Measurements from ENCODE around the gene CARD9.
A peak's percentile ranks its signal among the peaks of the same experiment; 100 is the strongest.

Gene CARD9

DNA sequence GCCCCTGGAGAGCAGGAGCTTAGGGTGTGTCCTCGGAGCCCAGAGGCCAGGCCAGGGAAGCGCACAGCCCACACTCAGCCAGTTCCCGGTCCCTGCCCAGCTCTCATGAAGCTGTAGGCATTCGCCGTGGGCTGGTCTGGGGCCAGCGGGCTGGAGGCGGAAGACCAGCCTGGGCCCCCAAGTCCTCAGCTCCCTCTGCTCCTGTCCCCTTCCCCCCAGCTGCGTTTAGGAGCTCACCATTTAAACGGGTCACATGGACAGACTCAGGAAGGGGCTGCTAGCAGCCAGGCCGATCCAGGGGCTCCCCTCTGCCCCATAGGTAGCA, 27.4 kb downstream of the CARD9 start:
- no peaks in the 10 kb centered on the region for H3K36me3 ChIP-seq (ENCODE audit: insufficient read depth, low read length)
- H3K27ac ChIP-seq (ENCODE audit: low read depth, low read length) = 0 out of 2 replicates have a peak overlapping the region, but pooled peaks have one; percentile 35
- H3K79me2 ChIP-seq (ENCODE audit: control insufficient read depth, insufficient read depth, low read length, unreplicated experiment) = no peaks in the 10 kb centered on the region
- H2AFZ ChIP-seq (ENCODE audit: low read length, unreplicated experiment) = no peak overlapping the region
- no peaks in the 10 kb centered on the region for H3K27me3 ChIP-seq (ENCODE audit: insufficient read depth, low read length)
- peaks cover 21% of the 10 kb centered on the region for H3K4me1 ChIP-seq (ENCODE audit: control insufficient read depth, insufficient read depth, low read length, unreplicated experiment)
- peak overlapping the region; percentile 62 for H3K4me3 ChIP-seq (ENCODE audit: low read depth, low read length)

DNA sequence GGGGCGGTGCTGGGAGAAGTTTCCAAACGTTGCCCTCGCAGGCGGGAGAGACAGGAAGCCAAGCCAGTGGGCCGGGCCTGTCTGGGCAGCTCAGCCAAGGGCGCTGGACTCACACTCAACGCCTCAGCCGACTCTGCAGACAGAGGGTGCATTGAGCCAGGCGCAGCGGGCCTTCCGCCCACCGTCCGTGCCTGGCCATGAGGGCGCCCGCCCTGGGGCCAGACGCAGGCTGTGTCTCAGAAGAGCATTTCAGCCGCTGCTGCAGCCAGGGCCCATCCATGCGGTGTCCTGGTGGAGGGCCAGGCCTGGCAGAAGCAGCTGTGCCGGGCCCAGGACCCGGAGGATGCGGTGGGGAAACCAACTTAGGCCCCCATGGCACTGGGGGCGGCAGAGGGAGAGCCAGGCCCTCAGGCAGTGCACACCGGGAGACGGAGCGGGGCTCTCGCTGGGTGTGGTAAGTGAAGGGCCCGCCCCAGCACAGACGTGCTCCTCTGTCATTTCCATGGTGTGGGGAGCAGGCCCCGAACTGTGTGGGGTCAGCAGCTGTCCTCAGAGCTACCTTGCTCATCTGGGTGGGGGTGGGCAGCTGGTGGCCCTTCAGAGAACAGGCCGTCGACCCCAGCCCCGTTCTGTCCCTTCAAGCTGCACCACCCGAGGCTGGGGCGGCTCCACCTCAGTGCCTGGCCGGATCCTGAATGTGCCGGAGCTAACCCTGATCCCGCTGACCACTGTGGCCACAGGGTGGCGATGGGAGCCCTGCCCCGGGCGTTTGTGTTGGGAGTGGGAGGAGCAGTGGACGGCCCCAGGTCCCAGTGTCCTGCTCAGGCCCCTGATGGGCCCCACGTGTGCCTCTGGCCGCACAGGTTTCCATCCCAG, 27.9 kb downstream of the CARD9 start:
- H3K4me3 ChIP-seq (ENCODE audit: low read depth, low read length) = peak overlapping the region; percentile 62
- H2AFZ ChIP-seq (ENCODE audit: low read length, unreplicated experiment) = no peak overlapping the region
- H3K27ac ChIP-seq (ENCODE audit: low read depth, low read length) = peak overlapping the region; percentile 35; the same call in 1 of the 2 replicates
- H3K4me1 ChIP-seq (ENCODE audit: control insufficient read depth, insufficient read depth, low read length, unreplicated experiment) = peaks cover 21% of the 10 kb centered on the region
- H3K36me3 ChIP-seq (ENCODE audit: insufficient read depth, low read length) = no peaks in the 10 kb centered on the region
- H3K27me3 ChIP-seq (ENCODE audit: insufficient read depth, low read length) = no peaks in the 10 kb centered on the region
- no peaks in the 10 kb centered on the region for H3K79me2 ChIP-seq (ENCODE audit: control insufficient read depth, insufficient read depth, low read length, unreplicated experiment)

DNA sequence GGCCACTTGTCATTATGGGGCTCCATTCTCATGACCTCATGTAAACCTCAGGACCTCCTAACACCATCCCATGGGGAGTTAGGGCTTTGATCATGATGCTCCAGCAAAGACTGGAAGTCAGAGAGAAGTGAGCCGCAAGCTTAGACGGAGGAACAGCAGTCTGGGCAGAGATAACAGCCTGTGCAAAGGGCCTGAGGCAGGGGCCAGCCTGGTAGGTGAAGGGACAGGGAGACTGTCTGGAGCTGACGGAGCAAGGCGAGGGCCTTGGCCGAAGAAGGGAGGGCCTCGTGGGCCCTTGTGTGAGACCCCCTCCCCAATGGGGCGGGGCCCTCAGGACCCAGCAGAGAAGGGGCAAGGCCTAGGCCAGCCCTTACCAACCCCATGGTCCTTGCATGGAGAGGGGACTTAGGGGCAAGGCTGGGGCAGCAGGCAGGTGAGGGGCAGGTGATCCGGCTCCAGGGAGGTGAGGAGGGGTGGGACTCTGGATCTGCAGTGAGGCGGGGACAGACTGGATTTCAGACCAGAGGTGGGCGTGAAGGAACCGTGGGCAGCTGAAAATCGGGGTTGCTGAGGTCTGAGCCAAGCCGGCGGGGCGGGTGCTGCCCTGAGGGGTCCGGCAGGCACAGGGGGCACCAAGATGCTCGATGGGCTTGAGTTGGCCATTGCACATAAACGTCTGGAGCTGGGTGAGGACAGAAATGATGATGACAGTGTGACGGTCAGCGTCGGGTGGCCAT, 28.8 kb downstream of the CARD9 start:
- Histone ChIP-seq H2AFZ (ENCODE audit: low read length, unreplicated experiment) (no peak overlapping the region), H3K27me3 (ENCODE audit: insufficient read depth, low read length) (no peaks in the 10 kb centered on the region), H3K36me3 (ENCODE audit: insufficient read depth, low read length) (no peaks in the 10 kb centered on the region), H3K27ac (ENCODE audit: low read depth, low read length) (0 out of 2 replicates have a peak overlapping the region, but pooled peaks have one; percentile 12), H3K4me3 (ENCODE audit: low read depth, low read length) (no peak overlapping the region), H3K4me1 (ENCODE audit: control insufficient read depth, insufficient read depth, low read length, unreplicated experiment) (peaks cover 21% of the 10 kb centered on the region), H3K79me2 (ENCODE audit: control insufficient read depth, insufficient read depth, low read length, unreplicated experiment) (no peaks in the 10 kb centered on the region)

DNA sequence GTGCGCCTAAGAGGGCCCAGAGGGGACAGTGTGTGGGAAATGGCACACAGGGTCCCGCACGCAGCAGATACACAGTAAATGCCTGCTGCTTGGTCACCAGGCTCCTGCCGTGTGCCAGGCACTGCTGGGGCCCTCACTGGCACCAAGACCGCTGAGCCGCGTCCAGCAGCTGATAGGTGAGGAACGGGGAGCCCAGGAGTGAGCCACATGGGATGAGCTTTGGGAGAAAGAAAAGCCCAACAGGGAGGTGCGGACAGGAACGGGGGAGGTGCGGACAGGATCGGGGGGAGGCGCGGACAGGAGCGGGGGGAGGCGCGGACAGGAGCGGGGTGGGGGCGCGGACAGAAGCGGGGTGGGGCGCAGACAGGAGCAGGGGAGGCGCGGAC, 29.6 kb downstream of the CARD9 start:
- Histone ChIP-seq H3K36me3 (ENCODE audit: insufficient read depth, low read length) (no peaks in the 10 kb centered on the region), H3K79me2 (ENCODE audit: control insufficient read depth, insufficient read depth, low read length, unreplicated experiment) (no peaks in the 10 kb centered on the region), H3K4me1 (ENCODE audit: control insufficient read depth, insufficient read depth, low read length, unreplicated experiment) (peaks cover 21% of the 10 kb centered on the region), H3K27ac (ENCODE audit: low read depth, low read length) (no peak overlapping the region), H3K27me3 (ENCODE audit: insufficient read depth, low read length) (no peaks in the 10 kb centered on the region), H3K4me3 (ENCODE audit: low read depth, low read length) (no peak overlapping the region), H2AFZ (ENCODE audit: low read length, unreplicated experiment) (no peak overlapping the region)

- no peak overlapping the region for H2AFZ ChIP-seq (ENCODE audit: low read length, unreplicated experiment)
- no peak overlapping the region for H3K27ac ChIP-seq (ENCODE audit: low read depth, low read length)
- no peaks in the 10 kb centered on the region for H3K36me3 ChIP-seq (ENCODE audit: insufficient read depth, low read length)
Measured at GRCh38 chr9:136343121-136343883, 30.2 kb downstream of the CARD9 start.

GRCh38 chr9:136342181-136343120, 31.0 kb downstream of the CARD9 start:
- H3K79me2 ChIP-seq (ENCODE audit: control insufficient read depth, insufficient read depth, low read length, unreplicated experiment) = no peaks in the 10 kb centered on the region
- no peak overlapping the region for H2AFZ ChIP-seq (ENCODE audit: low read length, unreplicated experiment)
- H3K27me3 ChIP-seq (ENCODE audit: insufficient read depth, low read length) = no peaks in the 10 kb centered on the region
- peaks cover 21% of the 10 kb centered on the region for H3K4me1 ChIP-seq (ENCODE audit: control insufficient read depth, insufficient read depth, low read length, unreplicated experiment)
- no peaks in the 10 kb centered on the region for H3K36me3 ChIP-seq (ENCODE audit: insufficient read depth, low read length)
- no peak overlapping the region for H3K4me3 ChIP-seq (ENCODE audit: low read depth, low read length)
- H3K27ac ChIP-seq (ENCODE audit: low read depth, low read length) = no peak overlapping the region

More at GRCh38 chr9:136343121-136343883, 30.2 kb downstream of the CARD9 start:
- Histone ChIP-seq H3K27me3 (ENCODE audit: insufficient read depth, low read length) (no peaks in the 10 kb centered on the region), H3K4me1 (ENCODE audit: control insufficient read depth, insufficient read depth, low read length, unreplicated experiment) (peaks cover 21% of the 10 kb centered on the region), H3K79me2 (ENCODE audit: control insufficient read depth, insufficient read depth, low read length, unreplicated experiment) (no peaks in the 10 kb centered on the region), H3K4me3 (ENCODE audit: low read depth, low read length) (no peak overlapping the region)

DNA sequence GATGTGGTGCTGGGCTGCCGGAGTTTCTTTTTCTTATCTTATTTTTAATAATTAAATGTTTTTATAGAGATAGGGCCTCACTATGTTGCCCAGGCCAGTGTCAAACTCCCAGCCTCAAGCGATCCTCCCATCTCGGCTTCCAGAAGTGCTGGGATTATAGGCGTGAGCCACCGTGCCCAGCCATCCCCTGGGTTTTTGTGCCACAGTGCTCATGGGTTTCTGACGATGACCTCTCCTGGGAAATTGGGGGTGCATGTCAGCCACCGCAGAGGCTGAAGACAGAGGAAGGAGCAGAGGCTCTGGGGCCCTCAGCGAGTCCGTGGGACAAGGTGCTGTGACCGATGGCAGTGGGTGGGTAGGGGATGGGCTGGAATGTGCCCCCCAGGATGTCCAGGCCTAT, 31.7 kb downstream of the CARD9 start:
- no peaks in the 10 kb centered on the region for H3K27me3 ChIP-seq (ENCODE audit: insufficient read depth, low read length)
- H2AFZ ChIP-seq (ENCODE audit: low read length, unreplicated experiment) = no peak overlapping the region
- no peaks in the 10 kb centered on the region for H3K79me2 ChIP-seq (ENCODE audit: control insufficient read depth, insufficient read depth, low read length, unreplicated experiment)
- H3K27ac ChIP-seq (ENCODE audit: low read depth, low read length) = no peak overlapping the region
- no peaks in the 10 kb centered on the region for H3K36me3 ChIP-seq (ENCODE audit: insufficient read depth, low read length)
- no peak overlapping the region for H3K4me3 ChIP-seq (ENCODE audit: low read depth, low read length)
- H3K4me1 ChIP-seq (ENCODE audit: control insufficient read depth, insufficient read depth, low read length, unreplicated experiment) = peaks cover 20% of the 10 kb centered on the region

- Histone ChIP-seq H3K27me3 (ENCODE audit: insufficient read depth, low read length) (no peaks in the 10 kb centered on the region), H3K27ac (ENCODE audit: low read depth, low read length) (no peak overlapping the region), H3K79me2 (ENCODE audit: control insufficient read depth, insufficient read depth, low read length, unreplicated experiment) (no peaks in the 10 kb centered on the region), H3K4me3 (ENCODE audit: low read depth, low read length) (no peak overlapping the region), H3K4me1 (ENCODE audit: control insufficient read depth, insufficient read depth, low read length, unreplicated experiment) (peaks cover 18% of the 10 kb centered on the region), H3K36me3 (ENCODE audit: insufficient read depth, low read length) (no peaks in the 10 kb centered on the region), H2AFZ (ENCODE audit: low read length, unreplicated experiment) (no peak overlapping the region)
Measured at GRCh38 chr9:136341042-136341655, 32.3 kb downstream of the CARD9 start.

- H3K27ac ChIP-seq (ENCODE audit: low read depth, low read length) = no peak overlapping the region
- H2AFZ ChIP-seq (ENCODE audit: low read length, unreplicated experiment) = no peak overlapping the region
- H3K27me3 ChIP-seq (ENCODE audit: insufficient read depth, low read length) = no peaks in the 10 kb centered on the region
- H3K36me3 ChIP-seq (ENCODE audit: insufficient read depth, low read length) = no peaks in the 10 kb centered on the region
- no peaks in the 10 kb centered on the region for H3K79me2 ChIP-seq (ENCODE audit: control insufficient read depth, insufficient read depth, low read length, unreplicated experiment)
- H3K4me1 ChIP-seq (ENCODE audit: control insufficient read depth, insufficient read depth, low read length, unreplicated experiment) = peaks cover 19% of the 10 kb centered on the region
- H3K4me3 ChIP-seq (ENCODE audit: low read depth, low read length) = no peak overlapping the region
Measured at GRCh38 chr9:136340356-136341041, 33.0 kb downstream of the CARD9 start.
